ENCODE data around the gene NAP1L5. TPM values are rescaled to one million over a fixed set of nuclear protein-coding genes. Genes with fewer than 3 reads are reported as not detected.

Gene NAP1L5
- total RNA-seq, 1 donor from 2014 or later = 7.5 TPM

DNA sequence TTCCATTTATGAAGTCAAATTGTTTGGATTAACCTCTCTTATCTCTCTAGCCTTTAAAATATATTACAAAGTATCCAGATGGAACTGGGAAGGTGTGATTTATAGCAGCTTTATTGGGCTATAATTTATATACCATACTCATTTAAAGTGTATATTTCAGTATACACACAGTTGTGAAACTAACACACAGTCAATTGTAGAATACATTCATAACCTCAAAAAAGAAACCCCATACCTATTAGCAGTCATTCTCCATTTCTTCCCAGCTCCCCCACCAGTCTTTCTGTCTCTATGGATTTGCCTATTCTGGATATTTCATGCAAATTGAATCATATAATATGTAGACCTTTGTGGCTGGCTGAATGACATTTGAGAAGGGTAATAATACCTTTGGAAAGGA lies 7.6 kb upstream of the NAP1L5 start:
- Mint-ChIP-seq H3K4me1 (peaks cover 11% of the 10 kb centered on the region), H3K27ac (ENCODE audit: unreplicated experiment) (no peak overlapping the region), H3K36me3 (ENCODE audit: low read depth) (no peaks in the 10 kb centered on the region), H3K27me3 (ENCODE audit: low read depth) (no peaks in the 10 kb centered on the region), H3K9me3 (no peaks in the 10 kb centered on the region), H3K4me3 (no peak overlapping the region)
- DNase-seq (ENCODE audit: low read depth, low spot score) = no peak
- TF ChIP-seq, protein P1, sequence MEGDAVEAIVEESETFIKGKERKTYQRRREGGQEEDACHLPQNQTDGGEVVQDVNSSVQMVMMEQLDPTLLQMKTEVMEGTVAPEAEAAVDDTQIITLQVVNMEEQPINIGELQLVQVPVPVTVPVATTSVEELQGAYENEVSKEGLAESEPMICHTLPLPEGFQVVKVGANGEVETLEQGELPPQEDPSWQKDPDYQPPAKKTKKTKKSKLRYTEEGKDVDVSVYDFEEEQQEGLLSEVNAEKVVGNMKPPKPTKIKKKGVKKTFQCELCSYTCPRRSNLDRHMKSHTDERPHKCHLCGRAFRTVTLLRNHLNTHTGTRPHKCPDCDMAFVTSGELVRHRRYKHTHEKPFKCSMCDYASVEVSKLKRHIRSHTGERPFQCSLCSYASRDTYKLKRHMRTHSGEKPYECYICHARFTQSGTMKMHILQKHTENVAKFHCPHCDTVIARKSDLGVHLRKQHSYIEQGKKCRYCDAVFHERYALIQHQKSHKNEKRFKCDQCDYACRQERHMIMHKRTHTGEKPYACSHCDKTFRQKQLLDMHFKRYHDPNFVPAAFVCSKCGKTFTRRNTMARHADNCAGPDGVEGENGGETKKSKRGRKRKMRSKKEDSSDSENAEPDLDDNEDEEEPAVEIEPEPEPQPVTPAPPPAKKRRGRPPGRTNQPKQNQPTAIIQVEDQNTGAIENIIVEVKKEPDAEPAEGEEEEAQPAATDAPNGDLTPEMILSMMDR (conservative IDR thresholded peaks at IDR 0.05) = no peak

DNA sequence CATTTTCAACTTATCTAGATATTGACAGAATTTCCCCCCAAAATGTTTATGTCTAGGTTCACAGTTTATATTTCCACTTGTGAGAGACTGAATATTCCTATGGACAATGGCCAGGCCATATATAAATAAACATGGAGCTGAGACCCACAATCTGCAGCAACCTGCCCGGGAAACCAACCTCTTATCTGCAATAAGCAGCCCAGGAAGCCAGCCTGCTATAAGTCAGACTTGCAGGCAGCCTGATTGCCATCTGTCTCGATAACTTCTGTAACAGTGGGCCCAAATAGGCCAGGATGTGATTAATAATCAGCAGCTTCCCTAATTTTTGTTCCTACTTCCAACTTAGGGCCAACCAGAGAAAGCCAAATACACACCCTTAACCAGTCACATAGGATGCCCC lies 5.2 kb upstream of the NAP1L5 start:
- Mint-ChIP-seq H3K36me3 (ENCODE audit: low read depth) (no peaks in the 10 kb centered on the region), H3K27ac (ENCODE audit: unreplicated experiment) (no peak overlapping the region), H3K9me3 (peaks cover 2% of the 10 kb centered on the region), H3K27me3 (ENCODE audit: low read depth) (no peaks in the 10 kb centered on the region), H3K4me1 (peaks cover 15% of the 10 kb centered on the region), H3K4me3 (no peak overlapping the region)
- TF ChIP-seq, protein P1 (conservative IDR thresholded peaks at IDR 0.05) = no peak
- DNase-seq (ENCODE audit: low read depth, low spot score) = no peak

DNA sequence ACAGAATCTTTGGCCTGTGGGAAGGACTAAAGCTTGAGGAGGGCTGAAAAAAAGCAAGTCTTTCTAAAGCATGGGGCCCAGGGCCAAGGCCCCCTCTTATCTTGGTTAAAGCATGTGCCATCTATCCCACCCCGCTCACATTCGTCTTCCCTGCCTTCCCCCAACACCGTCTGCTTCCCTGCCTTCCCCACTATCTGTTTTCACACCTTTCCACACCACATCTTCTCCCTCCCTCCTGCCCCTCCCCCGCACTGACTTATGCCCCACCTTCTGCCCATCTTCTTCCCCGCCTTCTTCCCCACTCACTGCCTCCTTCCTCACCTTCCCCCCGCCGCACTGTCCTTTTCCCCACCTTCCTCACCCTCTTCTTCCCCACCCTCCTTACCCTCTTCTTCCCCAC lies 890 bp upstream of the NAP1L5 start:
- DNase-seq (ENCODE audit: low read depth, low spot score) = no peak

DNA sequence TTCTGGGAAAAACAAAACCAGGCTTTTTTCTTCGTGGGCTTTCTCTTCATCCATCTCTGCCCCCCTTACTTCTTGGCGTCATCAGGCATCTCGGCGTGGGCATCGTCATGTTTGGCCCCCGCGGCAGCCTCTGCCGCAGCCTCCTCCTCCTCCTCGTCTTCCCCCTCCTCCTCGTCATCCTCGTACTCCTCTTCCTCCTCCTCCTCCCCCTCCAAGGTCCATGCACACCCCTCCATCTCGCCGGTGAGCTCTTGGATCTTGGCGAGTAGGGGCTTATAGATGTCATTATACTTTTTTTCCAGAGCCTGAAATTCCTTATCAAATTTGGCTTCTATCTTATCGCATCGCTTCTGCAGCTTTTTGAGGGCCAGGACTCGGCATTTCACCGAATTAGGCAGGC lies 488 bp downstream of the NAP1L5 start:
- Mint-ChIP-seq H3K9me3 (peaks cover 2% of the 10 kb centered on the region), H3K36me3 (ENCODE audit: low read depth) (no peaks in the 10 kb centered on the region), H3K4me3 (peak overlapping the region; percentile 91), H3K4me1 (peaks cover 14% of the 10 kb centered on the region), H3K27me3 (ENCODE audit: low read depth) (no peaks in the 10 kb centered on the region), H3K27ac (ENCODE audit: unreplicated experiment) (peak overlapping the region; percentile 81)
- TF ChIP-seq, protein P1 (conservative IDR thresholded peaks at IDR 0.05) = no peak
- no peak for DNase-seq (ENCODE audit: low read depth, low spot score)

More for the DNA sequence above, 890 bp upstream of the NAP1L5 start:
- TF ChIP-seq, protein P1 (conservative IDR thresholded peaks at IDR 0.05) = no peak
- Mint-ChIP-seq H3K27me3 (ENCODE audit: low read depth) (no peaks in the 10 kb centered on the region), H3K9me3 (peaks cover 2% of the 10 kb centered on the region), H3K4me1 (peaks cover 14% of the 10 kb centered on the region), H3K36me3 (ENCODE audit: low read depth) (no peaks in the 10 kb centered on the region), H3K4me3 (peak overlapping the region; percentile 91), H3K27ac (ENCODE audit: unreplicated experiment) (no peak overlapping the region)

DNA sequence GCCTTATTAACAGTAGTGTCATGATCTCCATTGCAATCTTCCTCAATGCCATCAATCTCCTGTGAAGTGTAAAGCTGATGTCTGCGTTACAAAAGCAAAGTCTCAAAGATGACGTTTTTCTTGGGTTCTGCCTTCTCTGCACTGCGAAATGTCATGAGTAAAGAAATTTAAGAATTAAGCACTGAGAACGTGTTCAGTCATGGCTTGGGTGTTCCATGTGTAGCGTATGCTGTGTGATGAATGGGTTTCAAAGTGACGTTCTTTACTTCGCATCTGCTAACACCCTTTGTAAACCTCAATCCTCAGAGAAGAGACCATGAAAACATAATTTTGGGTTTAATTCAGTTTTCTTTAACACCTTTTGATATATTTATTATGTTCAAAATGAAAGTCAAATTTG lies 999 bp downstream of the NAP1L5 start:
- Mint-ChIP-seq H3K4me1 (peaks cover 14% of the 10 kb centered on the region), H3K4me3 (peak overlapping the region; percentile 91), H3K9me3 (peaks cover 2% of the 10 kb centered on the region), H3K36me3 (ENCODE audit: low read depth) (no peaks in the 10 kb centered on the region), H3K27me3 (ENCODE audit: low read depth) (no peaks in the 10 kb centered on the region), H3K27ac (ENCODE audit: unreplicated experiment) (no peak overlapping the region)
- no peak for DNase-seq (ENCODE audit: low read depth, low spot score)
- TF ChIP-seq, protein P1 (conservative IDR thresholded peaks at IDR 0.05) = no peak

DNA sequence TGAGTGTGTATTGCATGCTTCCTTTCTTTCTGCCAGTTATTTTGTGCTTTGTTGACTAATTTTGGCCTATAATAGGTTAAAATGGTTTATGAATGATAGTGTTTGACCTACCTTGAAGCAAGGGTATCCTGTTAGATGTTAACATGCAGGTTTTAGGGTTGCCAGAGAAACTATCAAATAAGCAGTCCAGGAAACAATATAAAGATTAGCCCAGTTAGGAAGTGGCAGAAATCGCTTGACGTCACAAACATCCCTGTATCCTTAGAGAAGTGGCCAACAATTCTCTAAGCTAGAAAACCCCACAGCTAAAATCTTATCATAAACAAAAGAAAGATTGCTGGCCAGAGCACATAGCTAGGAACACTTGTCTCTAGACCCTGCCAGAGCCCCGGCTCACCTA lies 3.8 kb downstream of the NAP1L5 start:
- no peaks in the 10 kb centered on the region for H3K36me3 Mint-ChIP-seq (ENCODE audit: low read depth)
- no peak overlapping the region for H3K4me3 Mint-ChIP-seq
- H3K4me1 Mint-ChIP-seq = peaks cover 14% of the 10 kb centered on the region
- DNase-seq (ENCODE audit: low read depth, low spot score) = no peak
- H3K9me3 Mint-ChIP-seq = no peaks in the 10 kb centered on the region
- no peak overlapping the region for H3K27ac Mint-ChIP-seq (ENCODE audit: unreplicated experiment)
- TF ChIP-seq, protein P1 (conservative IDR thresholded peaks at IDR 0.05) = no peak
- no peaks in the 10 kb centered on the region for H3K27me3 Mint-ChIP-seq (ENCODE audit: low read depth)

All from neural crest cell (in vitro differentiated cells).